HFFc6 (cell line): ENCODE measurements around the gene ZNF473. TPM values are rescaled to one million over a fixed set of nuclear protein-coding genes. Genes with fewer than 3 reads are reported as not detected.

Experiments
- DNase-seq: peaks from one replicate; pipeline ENCODE4 v3.0.0-alpha.2; 2018
- H3K27ac Mint-ChIP-seq: 2 replicates; pipeline ENCODE4 v1.8.0; 2020; ENCODE audit warnings: mild to moderate bottlenecking, mixed read lengths
- H3K27me3 Mint-ChIP-seq: 2 replicates; pipeline ENCODE4 v1.8.0; 2021; ENCODE audit warnings: mild to moderate bottlenecking, moderate library complexity, mixed read lengths; ENCODE audit not compliant: insufficient read depth
- H3K36me3 Mint-ChIP-seq: 2 replicates; pipeline ENCODE4 v1.8.0; 2021; ENCODE audit warnings: low read depth, mixed read lengths
- H3K4me1 Mint-ChIP-seq: 2 replicates; pipeline ENCODE4 v1.8.0; 2020; ENCODE audit warnings: low read depth, mixed read lengths
- H3K4me3 Mint-ChIP-seq: 2 replicates; pipeline ENCODE4 v1.8.0; 2020; ENCODE audit warnings: mild to moderate bottlenecking, moderate library complexity, mixed read lengths
- H3K9me3 Mint-ChIP-seq: 2 replicates; pipeline ENCODE4 v1.8.0; 2020; ENCODE audit warnings: mild to moderate bottlenecking, mixed read lengths
- CTCF ChIP-seq: fragments of 200-600 bp; sonication (generic); IDR thresholded peaks from 2 replicates; pipeline ENCODE4 v1.5.0; 2021; ENCODE audit warnings: antibody characterized with exemption, mild to moderate bottlenecking
- total RNA-seq, 6 experiments: library from RNA; stranded (reverse); fragmentation: NEBNext Ultra II Directional; extraction: Animal tissue kit (Norgen Biotek cat#: 25700); gene quantifications; 2 replicates in 1 of 6; 3 replicates in 5 of 6; pipeline ENCODE4 v1.2.3, GENCODE V29; 2021

The ZNF473 gene
- total RNA-seq, 6 experiments from 2014 or later, result 5.4 to 7.4 (median 6.6) TPM

GRCh38 chr19:50003810-50004419, 21.9 kb upstream of the ZNF473 start:
- DNase-seq, result peak; percentile 96
- no peak for TF ChIP-seq CTCF
- Mint-ChIP-seq H3K4me1 (peaks cover 34% of the 10 kb centered on the region), H3K4me3 (peak overlapping the region; percentile 53), H3K27me3 (peaks cover 2% of the 10 kb centered on the region; the same call in 1 of the 2 replicates), H3K9me3 (no peaks in the 10 kb centered on the region), H3K27ac (peak overlapping the region; percentile 92), H3K36me3 (peaks cover 33% of the 10 kb centered on the region)

GRCh38 chr19:50005428-50005827, 20.4 kb upstream of the ZNF473 start:
- TF ChIP-seq CTCF, result no peak
- DNase-seq, result no peak
- Mint-ChIP-seq H3K27ac (no peak overlapping the region), H3K27me3 (peaks cover 2% of the 10 kb centered on the region; the same call in 1 of the 2 replicates), H3K9me3 (no peaks in the 10 kb centered on the region), H3K36me3 (peaks cover 33% of the 10 kb centered on the region), H3K4me3 (no peak overlapping the region), H3K4me1 (peaks cover 28% of the 10 kb centered on the region)

- DNase-seq, result no peak
- no peak for TF ChIP-seq CTCF
- Mint-ChIP-seq H3K9me3 (no peaks in the 10 kb centered on the region), H3K4me1 (peaks cover 28% of the 10 kb centered on the region), H3K27ac (no peak overlapping the region), H3K27me3 (no peaks in the 10 kb centered on the region), H3K36me3 (peaks cover 27% of the 10 kb centered on the region), H3K4me3 (no peak overlapping the region)
These were observed 18.6 kb upstream of the ZNF473 start for GRCh38 chr19:50007170-50007569.

GRCh38 chr19:50007947-50008346, 17.9 kb upstream of the ZNF473 start:
- DNase-seq, result no peak
- no peaks in the 10 kb centered on the region for H3K9me3 Mint-ChIP-seq
- H3K4me3 Mint-ChIP-seq, result no peak overlapping the region
- peak overlapping the region; percentile 17; the same call in 1 of the 2 replicates for H3K27ac Mint-ChIP-seq
- H3K36me3 Mint-ChIP-seq, result peaks cover 26% of the 10 kb centered on the region
- H3K4me1 Mint-ChIP-seq, result peaks cover 28% of the 10 kb centered on the region
- TF ChIP-seq CTCF, result no peak
- no peaks in the 10 kb centered on the region for H3K27me3 Mint-ChIP-seq

- Mint-ChIP-seq H3K9me3 (no peaks in the 10 kb centered on the region), H3K4me3 (no peak overlapping the region), H3K4me1 (peaks cover 23% of the 10 kb centered on the region), H3K36me3 (peaks cover 26% of the 10 kb centered on the region), H3K27me3 (no peaks in the 10 kb centered on the region), H3K27ac (no peak overlapping the region)
- peak; percentile 38; the same call in 1 of the 2 replicates for TF ChIP-seq CTCF
- DNase-seq, result no peak
These were observed 17.3 kb upstream of the ZNF473 start for GRCh38 chr19:50008532-50008931.
